GM06990 (cell line): Measurements from ENCODE around the gene AKT1.

Experiments used
- DNase-seq: peaks from one replicate; pipeline ENCODE4 v3.0.0-alpha.2; 2011; ENCODE audit not compliant: insufficient read length; ENCODE audit errors: extremely low read depth
- H3K27me3 ChIP-seq: replicated peaks from 2 replicates; pipeline ENCODE4 v1.6.0; 2011; ENCODE audit warnings: low read length; ENCODE audit not compliant: control insufficient read depth, insufficient read depth
- H3K36me3 ChIP-seq: 2 replicates; pipeline ENCODE4 v1.5.1; 2011; ENCODE audit warnings: low read length; ENCODE audit not compliant: control insufficient read depth, insufficient read depth
- H3K4me3 ChIP-seq: replicated peaks from 2 replicates; pipeline ENCODE4 v1.5.1; 2011; ENCODE audit warnings: low read depth, mild to moderate bottlenecking, control low read depth, low read length
- CTCF ChIP-seq: IDR thresholded peaks from 2 replicates; pipeline ENCODE4 v1.5.1; 2011; ENCODE audit warnings: low read length, control low read depth, mild to moderate bottlenecking, inconsistent platforms; ENCODE audit not compliant: insufficient read depth, poor library complexity, severe bottlenecking

AKT1 gene

GRCh38 chr14:104770851-104771272, 24.7 kb downstream of the AKT1 start:
- TF ChIP-seq CTCF, result peak; percentile 58

GRCh38 chr14:104770072-104770579, 25.4 kb downstream of the AKT1 start:
- no peak for TF ChIP-seq CTCF
- no peak overlapping the region for H3K4me3 ChIP-seq
- no peak for DNase-seq
- peaks cover 28% of the 10 kb centered on the region for H3K36me3 ChIP-seq
- H3K27me3 ChIP-seq, result no peaks in the 10 kb centered on the region

More at GRCh38 chr14:104770851-104771272, 24.7 kb downstream of the AKT1 start:
- Histone ChIP-seq H3K4me3 (no peak overlapping the region), H3K27me3 (no peaks in the 10 kb centered on the region), H3K36me3 (peaks cover 31% of the 10 kb centered on the region)
- DNase-seq, result no peak

- DNase-seq, result no peak
- H3K27me3 ChIP-seq, result no peaks in the 10 kb centered on the region
- H3K36me3 ChIP-seq, result peaks cover 25% of the 10 kb centered on the region
- H3K4me3 ChIP-seq, result no peak overlapping the region
- no peak for TF ChIP-seq CTCF
Observed at GRCh38 chr14:104769324-104770071, 26.1 kb downstream of the AKT1 start.

- H3K27me3 ChIP-seq, result no peaks in the 10 kb centered on the region
- no peak overlapping the region for H3K4me3 ChIP-seq
- H3K36me3 ChIP-seq, result peaks cover 24% of the 10 kb centered on the region
- DNase-seq, result peak; percentile 85
- peak; percentile 91 for TF ChIP-seq CTCF
Observed at GRCh38 chr14:104768437-104769323, 26.9 kb downstream of the AKT1 start.

GRCh38 chr14:104767634-104767918, 28.0 kb downstream of the AKT1 start:
- Histone ChIP-seq H3K36me3 (peaks cover 17% of the 10 kb centered on the region), H3K4me3 (no peak overlapping the region), H3K27me3 (no peaks in the 10 kb centered on the region)
- DNase-seq, result no peak
- no peak for TF ChIP-seq CTCF
